Stimulated activated CD8-positive, alpha-beta memory T cell treated with anti-CD3 and anti-CD28 coated beads, Interleukin-2, amount 100 ng/mL, for 48 hours (primary cell): ENCODE results near the gene OLFM4.

Experiments used
- DNase-seq, 2 donors: peaks; one replicate each; pipeline ENCODE4 v3.0.0-alpha.2; 2020; ENCODE audit warnings: low read depth in 2 of 2

The OLFM4 gene

GRCh38 chr13:53068585-53069520, 40.2 kb downstream of the OLFM4 start:
- no peak for DNase-seq

DNA sequence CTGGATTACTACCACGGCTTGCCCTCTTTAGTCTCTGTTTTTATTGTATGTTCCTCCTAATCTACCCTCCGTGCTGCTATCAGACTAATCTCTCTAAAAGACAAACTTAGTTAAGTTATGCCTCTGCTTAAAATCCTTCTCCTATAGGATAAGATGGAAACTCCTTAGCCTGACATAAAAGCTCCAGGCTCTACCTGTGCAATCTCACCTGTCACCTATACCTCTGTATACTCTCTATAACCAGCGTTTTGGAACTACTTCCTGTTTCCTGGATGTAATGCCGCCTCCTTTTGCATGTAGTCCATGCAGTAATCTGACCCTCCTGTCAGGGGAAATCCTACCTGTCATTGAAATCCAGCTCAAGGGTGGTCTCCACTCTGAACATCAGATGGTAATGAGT, 41.2 kb downstream of the OLFM4 start:
- no peak for DNase-seq

- DNase-seq = no peak
Observed at GRCh38 chr13:53073711-53074110, 45.1 kb downstream of the OLFM4 start.

- DNase-seq = no peak
Observed at GRCh38 chr13:53074114-53074513, 45.5 kb downstream of the OLFM4 start.

DNA sequence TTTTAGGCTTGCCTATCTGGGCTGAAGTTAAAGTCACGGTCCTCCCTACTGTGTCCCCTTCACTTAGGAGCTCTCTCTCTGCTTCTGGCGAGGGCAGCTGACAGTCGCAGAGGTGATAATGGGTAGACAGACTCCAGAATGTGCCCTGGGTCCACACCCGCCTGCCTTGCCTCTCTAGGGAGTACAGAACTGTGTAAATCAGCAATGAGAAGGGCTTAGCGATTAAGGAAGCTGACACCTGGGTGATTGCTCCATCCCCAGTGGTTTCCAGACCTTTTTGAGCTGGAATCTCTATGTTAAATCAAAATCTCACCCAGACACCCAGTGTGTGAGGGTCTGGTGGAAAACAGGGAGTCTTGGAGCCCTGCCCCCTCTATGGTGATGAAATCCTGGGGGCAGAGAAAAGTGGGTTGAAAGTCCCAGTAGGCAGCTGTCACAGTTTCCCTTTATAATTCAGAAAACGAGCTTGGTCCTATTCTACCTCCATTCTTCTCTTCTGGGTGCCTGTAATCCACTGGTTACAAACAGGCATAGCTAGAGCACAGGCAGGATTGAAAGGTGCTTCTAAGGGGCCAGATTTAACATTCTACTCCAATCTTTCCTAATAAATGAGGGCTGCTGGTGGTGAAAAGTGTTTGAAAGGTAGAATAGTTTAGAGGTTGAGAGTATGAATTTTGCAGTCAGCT, 46.9 kb downstream of the OLFM4 start:
- no peak for DNase-seq

DNA sequence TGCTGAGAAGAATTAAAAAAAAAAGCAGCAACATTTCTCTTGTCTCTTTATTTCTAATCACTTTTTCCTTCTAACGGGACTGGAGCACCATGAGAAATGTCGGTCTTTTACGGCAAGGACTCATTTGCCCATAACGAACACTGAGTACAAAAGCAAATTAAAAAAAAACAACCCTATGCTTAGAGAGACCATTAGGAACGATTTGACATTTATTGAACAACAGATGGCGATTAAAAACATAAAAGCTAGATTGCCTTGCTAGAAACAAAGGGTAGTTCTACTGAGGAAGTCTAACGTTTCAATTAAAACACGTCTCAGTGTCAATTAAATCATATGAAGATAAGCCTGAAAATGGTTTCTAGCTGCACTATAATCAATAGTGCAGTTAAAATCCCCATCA, 51.1 kb downstream of the OLFM4 start:
- DNase-seq = no peak

- no peak for DNase-seq
Observed at GRCh38 chr13:53088871-53089270, 60.3 kb downstream of the OLFM4 start.

- DNase-seq = no peak
Observed at GRCh38 chr13:53089951-53090350, 61.3 kb downstream of the OLFM4 start.

GRCh38 chr13:53090461-53090860, 61.8 kb downstream of the OLFM4 start:
- DNase-seq = no peak

DNA sequence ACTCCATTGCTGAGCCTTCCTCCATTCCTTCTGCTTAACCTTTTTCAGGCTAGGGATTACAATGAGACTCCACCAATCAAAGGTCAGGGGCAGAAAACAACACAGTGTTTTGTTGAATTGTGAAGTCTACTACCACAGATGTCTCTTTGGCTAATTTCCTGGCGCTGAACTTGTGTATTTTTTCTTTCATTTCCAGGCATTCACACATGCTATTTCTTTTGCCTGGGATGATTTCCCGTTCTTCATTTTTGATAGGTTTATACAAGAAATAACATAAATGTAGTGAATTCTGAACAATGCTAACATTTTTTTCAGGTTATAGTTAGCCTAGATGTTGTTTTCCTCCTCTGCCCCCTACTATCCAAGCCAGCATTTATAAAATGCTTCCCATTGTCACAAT, 64.3 kb downstream of the OLFM4 start:
- no peak for DNase-seq

GRCh38 chr13:53098455-53098854, 69.8 kb downstream of the OLFM4 start:
- no peak for DNase-seq

GRCh38 chr13:53100394-53101063, 71.9 kb downstream of the OLFM4 start:
- no peak for DNase-seq
